Uterus (tissue), 4 donors: ENCODE results near the gene FAM53B. TPM values are rescaled to one million over a fixed set of nuclear protein-coding genes. Genes with fewer than 3 reads are reported as not detected.

ENCODE experiments used
- DNase-seq, 2 donors: peaks; one replicate each; pipeline ENCODE4 v3.0.0-alpha.2; 2019 to 2020
- H3K27ac ChIP-seq, 2 donors: fragments of 200-600 bp; sonication (generic); 1 replicate in 1 of 2; 2 replicates in 1 of 2; pipeline ENCODE4 v1.5.1; 2016 to 2018
- H3K27me3 ChIP-seq, 2 donors: fragments of 200-600 bp; sonication (generic); one replicate each; pipeline ENCODE4 v1.5.1; 2018 to 2019; ENCODE audit warnings: control low read depth in 1 of 2
- H3K36me3 ChIP-seq, 2 donors: fragments of 200-600 bp; sonication (generic); one replicate each; pipeline ENCODE4 v1.5.1; 2019; ENCODE audit warnings: control low read depth in 1 of 2
- H3K4me1 ChIP-seq, 2 donors: fragments of 200-600 bp; sonication (generic); one replicate each; pipeline ENCODE4 v1.5.1; 2018 to 2019; ENCODE audit warnings: control low read depth in 1 of 2
- H3K4me3 ChIP-seq, 2 donors: fragments of 200-600 bp; sonication (generic); 1 replicate in 1 of 2; 2 replicates in 1 of 2; pipeline ENCODE4 v1.5.1; 2018 to 2019; ENCODE audit warnings: mild to moderate bottlenecking in 1 of 2
- H3K9me3 ChIP-seq, 2 donors: fragments of 200-600 bp; sonication (generic); one replicate each; pipeline ENCODE4 v1.5.1; 2019; ENCODE audit warnings: control low read depth in 1 of 2
- POLR2A ChIP-seq, 2 donors: fragments of 450-650 bp; IDR thresholded peaks; one replicate each; pipeline ENCODE4 v1.6.1; 2016; ENCODE audit warnings: antibody characterized with exemption in 2 of 2, mild to moderate bottlenecking in 1 of 2, moderate library complexity in 1 of 2
- intact Hi-C: fragments of 100-400 bp; cut with DNase I; formaldehyde crosslinking; loops from one replicate; pipeline ENCODE4 v1.15.1; 2023; ENCODE audit warnings: low total_unique reads
- total RNA-seq, 4 donors: library from RNA; depleted of rRNA in 3 of 4; stranded (reverse); fragments of >200 nt in 3 of 4; gene quantifications; one replicate each; pipeline versions ENCODE4 v1.1.0 to v1.2.4, GENCODE V29; 2014 to 2023
- TF ChIP-seq, protein P1 (sequence below), 4 experiments: fragments of 200-600 bp in 2 of 4; fragments of 450-650 bp in 2 of 4; sonication (generic) in 2 of 4; IDR thresholded peaks; one replicate each; pipeline ENCODE4 v1.5.1; 2016 to 2019; ENCODE audit warnings: antibody characterized with exemption in 4 of 4, mild to moderate bottlenecking in 2 of 4, moderate library complexity in 1 of 4
- donor health status: DM: yes; HTN: yes; CAD: no.

The FAM53B gene
- total RNA-seq, 4 donors from 2014 or later = 10.9 to 94.3 (median 67.8) TPM

DNA sequence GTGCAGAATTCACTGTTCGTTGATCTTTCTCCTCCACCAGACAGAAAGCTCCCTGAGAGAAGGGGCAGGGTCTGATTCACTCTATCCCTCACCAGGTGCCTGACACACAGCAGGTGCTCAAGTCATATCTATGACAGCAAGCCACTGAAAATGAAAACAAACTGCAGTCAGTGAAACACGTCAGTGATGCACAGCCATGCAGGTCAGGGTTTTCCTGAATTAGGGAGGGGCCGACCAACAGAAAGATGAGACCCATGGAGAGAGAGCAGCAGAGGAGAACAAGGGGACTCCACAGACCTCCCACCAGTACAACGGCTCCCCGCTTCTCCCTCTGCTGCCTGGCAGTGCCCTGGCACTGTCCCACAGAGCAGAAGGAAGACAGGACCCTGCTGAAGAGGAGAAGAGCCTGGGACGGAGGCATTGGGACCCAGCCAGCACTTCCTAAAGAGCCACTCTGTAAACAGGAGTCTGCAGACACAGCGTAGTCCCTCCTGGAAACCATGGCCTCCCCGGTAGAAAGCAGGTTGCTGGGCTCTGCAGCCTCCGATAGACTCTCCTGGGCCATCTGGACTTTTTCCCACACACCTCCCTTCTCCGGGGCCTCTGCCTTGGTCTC is 50.3 kb downstream of the FAM53B start:
- no peak for DNase-seq
- H3K27me3 ChIP-seq = no peaks in the 10 kb centered on the region
- TF ChIP-seq, protein P1, sequence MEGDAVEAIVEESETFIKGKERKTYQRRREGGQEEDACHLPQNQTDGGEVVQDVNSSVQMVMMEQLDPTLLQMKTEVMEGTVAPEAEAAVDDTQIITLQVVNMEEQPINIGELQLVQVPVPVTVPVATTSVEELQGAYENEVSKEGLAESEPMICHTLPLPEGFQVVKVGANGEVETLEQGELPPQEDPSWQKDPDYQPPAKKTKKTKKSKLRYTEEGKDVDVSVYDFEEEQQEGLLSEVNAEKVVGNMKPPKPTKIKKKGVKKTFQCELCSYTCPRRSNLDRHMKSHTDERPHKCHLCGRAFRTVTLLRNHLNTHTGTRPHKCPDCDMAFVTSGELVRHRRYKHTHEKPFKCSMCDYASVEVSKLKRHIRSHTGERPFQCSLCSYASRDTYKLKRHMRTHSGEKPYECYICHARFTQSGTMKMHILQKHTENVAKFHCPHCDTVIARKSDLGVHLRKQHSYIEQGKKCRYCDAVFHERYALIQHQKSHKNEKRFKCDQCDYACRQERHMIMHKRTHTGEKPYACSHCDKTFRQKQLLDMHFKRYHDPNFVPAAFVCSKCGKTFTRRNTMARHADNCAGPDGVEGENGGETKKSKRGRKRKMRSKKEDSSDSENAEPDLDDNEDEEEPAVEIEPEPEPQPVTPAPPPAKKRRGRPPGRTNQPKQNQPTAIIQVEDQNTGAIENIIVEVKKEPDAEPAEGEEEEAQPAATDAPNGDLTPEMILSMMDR (IDR thresholded peaks at IDR 0.05) = no peak
- no peak for TF ChIP-seq POLR2A (IDR thresholded peaks at IDR 0.05)
- no peak overlapping the region for H3K4me3 ChIP-seq
- no peaks in the 10 kb centered on the region for H3K4me1 ChIP-seq
- H3K9me3 ChIP-seq = no peaks in the 10 kb centered on the region
- intact Hi-C loops = no loop called here
- H3K36me3 ChIP-seq = no peaks in the 10 kb centered on the region
- H3K27ac ChIP-seq = peak overlapping the region; percentile 22 to 35

DNA sequence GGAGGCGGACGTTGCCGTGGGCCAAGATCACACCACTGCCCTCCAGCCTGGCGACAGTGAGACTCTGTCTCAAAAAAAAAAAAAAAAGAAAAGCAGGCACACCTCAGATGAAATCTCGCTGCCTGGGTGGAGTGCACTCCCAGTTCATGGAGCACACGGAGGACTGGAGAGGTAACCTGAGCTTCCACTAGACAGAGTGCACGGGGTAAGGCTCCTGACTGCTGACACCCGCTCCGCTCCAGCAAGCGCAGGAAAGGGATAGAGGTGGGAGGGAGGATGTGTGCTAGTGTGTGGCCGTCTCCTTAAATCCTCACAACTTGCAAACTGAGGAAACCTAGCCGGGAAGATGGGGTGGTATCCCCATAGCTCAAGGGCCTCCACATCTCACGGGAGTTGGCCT is 50.8 kb downstream of the FAM53B start:
- no peak overlapping the region for H3K4me3 ChIP-seq
- no peaks in the 10 kb centered on the region for H3K36me3 ChIP-seq
- no peak for TF ChIP-seq POLR2A (IDR thresholded peaks at IDR 0.05)
- intact Hi-C loops = no loop called here
- DNase-seq = no peak
- H3K4me1 ChIP-seq = no peaks in the 10 kb centered on the region
- H3K27me3 ChIP-seq = no peaks in the 10 kb centered on the region
- H3K27ac ChIP-seq = peak overlapping the region in 1 of 2 donors; percentile 35
- H3K9me3 ChIP-seq = no peaks in the 10 kb centered on the region

DNA sequence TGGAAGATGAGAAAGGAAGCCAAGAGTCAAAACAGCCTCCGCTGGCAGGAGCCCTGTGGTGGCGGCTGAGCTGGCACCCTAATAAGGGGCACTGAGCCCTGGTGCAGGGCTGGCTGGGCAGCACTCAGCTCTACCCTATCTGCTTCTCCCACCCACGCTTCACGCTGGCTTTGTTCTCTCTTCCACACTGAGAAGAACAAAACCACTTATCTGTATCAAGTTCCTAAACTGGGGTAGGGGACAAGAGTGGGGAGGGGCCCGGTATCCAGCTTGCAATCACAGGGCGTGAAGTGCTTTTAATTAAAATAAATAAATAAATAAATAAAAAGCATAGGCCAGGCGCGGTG is 52.1 kb downstream of the FAM53B start:
- Histone ChIP-seq H3K36me3 (no peaks in the 10 kb centered on the region), H3K27ac (no peak overlapping the region), H3K4me3 (no peak overlapping the region), H3K4me1 (no peaks in the 10 kb centered on the region), H3K9me3 (no peaks in the 10 kb centered on the region), H3K27me3 (no peaks in the 10 kb centered on the region)
- TF ChIP-seq POLR2A (IDR thresholded peaks at IDR 0.05) = no peak
- TF ChIP-seq, protein P1 (IDR thresholded peaks at IDR 0.05) = no peak
- intact Hi-C loops = no loop called here
- no peak for DNase-seq

DNA sequence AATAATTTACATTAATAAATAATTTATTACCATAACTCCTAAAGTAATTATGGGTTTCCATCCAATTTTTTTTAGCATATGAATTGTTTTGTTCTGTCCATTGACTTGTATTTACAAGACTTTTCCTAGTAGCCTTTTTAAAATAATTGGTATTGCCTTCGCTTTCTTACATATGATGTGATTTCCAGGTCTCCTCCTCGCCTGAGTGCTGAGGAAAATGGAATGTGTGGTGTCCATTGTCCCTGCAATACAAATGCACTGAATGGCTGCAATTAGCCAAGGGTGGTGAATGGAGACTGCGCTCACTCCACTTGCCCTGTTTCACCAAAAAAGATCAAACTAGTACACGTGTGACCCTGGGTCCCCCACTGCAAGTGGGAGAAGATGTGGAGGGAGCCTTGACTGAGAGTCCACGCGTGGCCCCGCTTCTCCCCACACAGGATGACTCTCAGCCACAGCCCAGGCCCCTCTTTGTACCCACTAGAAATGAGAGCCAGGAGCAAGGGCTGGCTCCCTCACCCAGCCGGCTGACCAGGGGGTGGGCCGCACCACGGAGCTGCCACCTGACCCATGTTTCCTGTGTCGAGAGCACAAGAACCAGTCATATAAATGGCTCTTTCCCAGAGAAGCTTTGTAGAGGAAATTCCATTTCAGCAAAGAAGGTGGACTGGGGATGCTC is 52.6 kb downstream of the FAM53B start:
- no peaks in the 10 kb centered on the region for H3K9me3 ChIP-seq
- H3K27me3 ChIP-seq = no peaks in the 10 kb centered on the region
- H3K27ac ChIP-seq = no peak overlapping the region
- no peak for DNase-seq
- no peaks in the 10 kb centered on the region for H3K4me1 ChIP-seq
- TF ChIP-seq, protein P1 (IDR thresholded peaks at IDR 0.05) = no peak
- no peak for TF ChIP-seq POLR2A (IDR thresholded peaks at IDR 0.05)
- no peaks in the 10 kb centered on the region for H3K36me3 ChIP-seq
- H3K4me3 ChIP-seq = no peak overlapping the region
- intact Hi-C loops = no loop called here

DNA sequence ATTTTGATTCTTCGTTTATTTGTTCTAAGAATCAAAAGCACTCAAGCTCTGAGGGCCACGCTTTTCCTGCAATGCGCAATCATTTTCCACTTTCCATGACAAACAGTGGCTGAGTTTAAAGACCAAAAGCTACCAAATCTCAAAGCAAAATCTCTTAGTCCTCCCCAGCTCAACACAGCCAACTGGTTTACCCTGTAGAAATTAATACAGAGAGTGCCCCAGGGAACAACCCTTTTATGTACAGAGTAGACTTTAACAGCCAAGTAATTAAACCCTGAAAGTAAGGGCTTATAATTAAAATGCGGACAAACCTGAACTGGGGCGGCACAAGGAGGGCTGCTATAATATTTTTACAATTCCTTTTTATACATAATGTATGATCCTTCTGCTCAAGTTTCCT is 53.2 kb downstream of the FAM53B start:
- Histone ChIP-seq H3K4me1 (no peaks in the 10 kb centered on the region), H3K9me3 (no peaks in the 10 kb centered on the region), H3K4me3 (no peak overlapping the region), H3K27me3 (no peaks in the 10 kb centered on the region), H3K27ac (no peak overlapping the region), H3K36me3 (no peaks in the 10 kb centered on the region)
- intact Hi-C loops = no loop called here
- DNase-seq = no peak
- TF ChIP-seq, protein P1 (IDR thresholded peaks at IDR 0.05) = no peak
- TF ChIP-seq POLR2A (IDR thresholded peaks at IDR 0.05) = no peak
